DND-41 (cell line): Measurements from ENCODE around the gene ALOX12B.
"Not testable (repeated sequence)": the region's sequence is repeated elsewhere in the genome, so short reads cannot be mapped to it uniquely, and the experiment has no call there.

ENCODE experiments used
- ATAC-seq: fragments of 200-7000 bp; cut with Tn5 transposase; 3 replicates; pipeline ENCODE4 v1.9.1; 2021; ENCODE audit warnings: low read depth; ENCODE audit not compliant: insufficient read depth
- DNase-seq: peaks from one replicate; pipeline ENCODE4 v3.0.0-alpha.2; 2020
- H2AFZ ChIP-seq: 2 replicates; pipeline ENCODE4 v1.6.0; 2012; ENCODE audit warnings: low read depth, low read length
- H3K27ac ChIP-seq: 2 replicates; pipeline ENCODE4 v1.5.1; 2012; ENCODE audit warnings: low read length, inconsistent platforms
- H3K27me3 ChIP-seq: fragments of 200-600 bp; sonication (generic); 2 replicates; pipeline ENCODE4 v1.6.0; 2012; ENCODE audit warnings: low read length, mild to moderate bottlenecking, inconsistent platforms; ENCODE audit not compliant: insufficient read depth, poor library complexity
- H3K36me3 ChIP-seq: 2 replicates; pipeline ENCODE4 v1.5.1; 2012; ENCODE audit warnings: low read length, inconsistent platforms; ENCODE audit not compliant: insufficient read depth
- H3K4me1 ChIP-seq: 2 replicates; pipeline ENCODE4 v1.5.1; 2012; ENCODE audit warnings: mild to moderate bottlenecking, low read length; ENCODE audit not compliant: insufficient read depth
- H3K4me2 ChIP-seq: 2 replicates; pipeline ENCODE4 v1.6.0; 2012; ENCODE audit warnings: mild to moderate bottlenecking, moderate library complexity, low read length, inconsistent platforms; ENCODE audit not compliant: insufficient read depth
- H3K4me3 ChIP-seq, 2 experiments: fragments of 200-600 bp in 1 of 2; shearing (Covaris generic) in 1 of 2; 2 replicates each; pipeline ENCODE4 v1.5.1; 2012 to 2016; ENCODE audit warnings: inconsistent platforms in 2 of 2, low read length in 2 of 2, mild to moderate bottlenecking in 2 of 2, low read depth in 1 of 2, moderate library complexity in 1 of 2
- H3K79me2 ChIP-seq: 2 replicates; pipeline ENCODE4 v1.6.0; 2012; ENCODE audit warnings: low read length, inconsistent platforms; ENCODE audit not compliant: insufficient read depth
- H3K9ac ChIP-seq: 2 replicates; pipeline ENCODE4 v1.6.0; 2012; ENCODE audit warnings: low read depth, mild to moderate bottlenecking, inconsistent platforms, low read length, moderate library complexity
- H3K9me3 ChIP-seq: 2 replicates; pipeline ENCODE4 v1.5.1; 2012; ENCODE audit warnings: low read length, moderate library complexity, mild to moderate bottlenecking, inconsistent platforms; ENCODE audit not compliant: insufficient read depth, severe bottlenecking
- H4K20me1 ChIP-seq: 2 replicates; pipeline ENCODE4 v1.6.0; 2012; ENCODE audit warnings: low read length; ENCODE audit not compliant: insufficient read depth
- EZH2 ChIP-seq: IDR thresholded peaks from 3 replicates; pipeline ENCODE4 v1.6.1; 2012; ENCODE audit warnings: borderline replicate concordance, low read depth, mild to moderate bottlenecking, moderate library complexity, low read length, inconsistent platforms; ENCODE audit not compliant: severe bottlenecking
- TF ChIP-seq, protein P1 (sequence below): IDR thresholded peaks from 2 replicates; pipeline ENCODE4 v1.5.1; 2012; ENCODE audit warnings: borderline replicate concordance, low read length, moderate library complexity, mild to moderate bottlenecking; ENCODE audit not compliant: poor library complexity, severe bottlenecking; ENCODE audit errors: extremely low read depth

The ALOX12B gene

DNA sequence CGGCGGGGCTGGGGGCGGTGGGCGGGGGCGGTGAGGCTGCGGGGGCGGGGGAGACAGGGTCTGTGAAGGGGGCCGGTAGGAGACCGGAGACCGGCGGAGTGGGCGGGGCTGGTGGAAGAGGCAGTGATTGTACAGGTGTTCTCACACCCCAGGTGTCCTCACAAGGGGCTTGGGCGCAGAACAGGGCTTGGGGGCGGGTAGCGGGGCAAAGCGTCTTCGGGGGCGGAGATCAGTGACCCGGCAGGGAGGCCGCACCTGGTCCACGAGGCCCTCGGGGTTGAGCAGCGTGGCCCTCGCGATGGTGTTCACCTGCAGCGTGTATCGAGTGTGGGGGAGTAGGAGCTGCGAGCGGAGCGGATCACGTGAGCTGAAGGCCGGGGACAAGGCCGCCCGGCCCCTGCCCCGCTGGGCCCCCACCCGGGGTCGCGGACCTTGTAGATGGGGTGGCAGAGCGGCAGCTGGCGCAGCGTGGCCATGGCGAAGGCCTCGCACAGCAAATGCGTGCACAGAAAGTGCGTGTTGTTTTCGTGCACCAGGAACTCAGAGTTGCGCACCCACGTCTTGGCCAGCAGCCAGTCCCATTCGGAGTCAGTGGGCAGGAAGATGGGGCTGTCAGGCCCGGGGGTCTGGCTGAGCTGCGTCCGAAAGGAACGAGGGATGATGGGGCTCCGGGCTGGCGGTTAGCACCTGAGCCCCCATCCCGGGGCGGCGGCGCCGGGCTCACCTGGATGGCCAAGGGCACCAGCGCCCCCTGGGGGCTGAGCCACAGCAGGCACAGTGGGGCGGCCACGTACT, 22.3 kb upstream of the ALOX12B start:
- H3K4me3 ChIP-seq = no peak overlapping the region
- H3K79me2 ChIP-seq = no peaks in the 10 kb centered on the region
- no peaks in the 10 kb centered on the region for H4K20me1 ChIP-seq
- no peaks in the 10 kb centered on the region for H3K4me1 ChIP-seq
- H3K4me2 ChIP-seq = no peak overlapping the region
- H2AFZ ChIP-seq = no peak overlapping the region
- DNase-seq = peak; percentile 56
- H3K9ac ChIP-seq = no peak overlapping the region
- peaks cover 12% of the 10 kb centered on the region for H3K27me3 ChIP-seq
- no peak for TF ChIP-seq EZH2
- TF ChIP-seq, protein P1, sequence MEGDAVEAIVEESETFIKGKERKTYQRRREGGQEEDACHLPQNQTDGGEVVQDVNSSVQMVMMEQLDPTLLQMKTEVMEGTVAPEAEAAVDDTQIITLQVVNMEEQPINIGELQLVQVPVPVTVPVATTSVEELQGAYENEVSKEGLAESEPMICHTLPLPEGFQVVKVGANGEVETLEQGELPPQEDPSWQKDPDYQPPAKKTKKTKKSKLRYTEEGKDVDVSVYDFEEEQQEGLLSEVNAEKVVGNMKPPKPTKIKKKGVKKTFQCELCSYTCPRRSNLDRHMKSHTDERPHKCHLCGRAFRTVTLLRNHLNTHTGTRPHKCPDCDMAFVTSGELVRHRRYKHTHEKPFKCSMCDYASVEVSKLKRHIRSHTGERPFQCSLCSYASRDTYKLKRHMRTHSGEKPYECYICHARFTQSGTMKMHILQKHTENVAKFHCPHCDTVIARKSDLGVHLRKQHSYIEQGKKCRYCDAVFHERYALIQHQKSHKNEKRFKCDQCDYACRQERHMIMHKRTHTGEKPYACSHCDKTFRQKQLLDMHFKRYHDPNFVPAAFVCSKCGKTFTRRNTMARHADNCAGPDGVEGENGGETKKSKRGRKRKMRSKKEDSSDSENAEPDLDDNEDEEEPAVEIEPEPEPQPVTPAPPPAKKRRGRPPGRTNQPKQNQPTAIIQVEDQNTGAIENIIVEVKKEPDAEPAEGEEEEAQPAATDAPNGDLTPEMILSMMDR = peak; percentile 71
- no peak overlapping the region for H3K27ac ChIP-seq
- no peaks in the 10 kb centered on the region for H3K36me3 ChIP-seq
- no peaks in the 10 kb centered on the region for H3K9me3 ChIP-seq
- ATAC-seq = peak; percentile 75; the same call in 2 of the 3 replicates

DNA sequence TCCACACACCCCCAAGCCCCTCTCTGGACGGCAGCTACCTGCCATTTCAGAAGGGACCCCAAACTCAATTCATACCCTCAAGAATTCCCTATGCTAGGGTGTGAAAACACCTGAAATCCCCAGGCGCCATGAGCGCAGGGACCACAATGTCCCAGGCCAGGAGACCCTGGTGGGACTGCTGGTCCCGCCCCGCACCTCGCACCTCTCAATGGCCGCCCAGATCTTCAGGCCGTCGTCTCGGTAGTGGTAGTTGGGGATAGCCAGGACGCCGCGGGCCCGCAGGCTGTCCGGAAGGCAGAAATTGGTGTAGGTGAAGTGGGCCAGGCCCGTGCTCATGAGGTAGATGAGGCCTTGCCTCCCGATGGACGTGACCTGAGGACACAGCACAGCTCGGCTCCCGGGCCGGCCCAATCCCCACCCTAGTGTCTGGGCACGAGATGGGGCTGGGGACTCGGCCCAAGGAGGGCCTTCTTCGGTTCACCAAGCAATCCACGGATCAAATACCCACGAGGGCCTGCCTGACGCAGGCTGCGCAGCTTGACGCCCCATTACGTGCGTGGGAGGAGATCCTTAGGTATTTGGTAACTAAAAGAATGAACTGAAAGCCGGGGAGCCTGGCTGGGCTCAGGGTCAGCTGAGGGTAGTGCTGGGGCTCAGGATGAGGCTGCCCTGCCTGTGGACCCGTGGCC, 21.6 kb upstream of the ALOX12B start:
- Histone ChIP-seq H3K9ac (no peak overlapping the region), H3K27me3 (peaks cover 9% of the 10 kb centered on the region)
- TF ChIP-seq EZH2 = no peak
- TF ChIP-seq, protein P1 = no peak

DNA sequence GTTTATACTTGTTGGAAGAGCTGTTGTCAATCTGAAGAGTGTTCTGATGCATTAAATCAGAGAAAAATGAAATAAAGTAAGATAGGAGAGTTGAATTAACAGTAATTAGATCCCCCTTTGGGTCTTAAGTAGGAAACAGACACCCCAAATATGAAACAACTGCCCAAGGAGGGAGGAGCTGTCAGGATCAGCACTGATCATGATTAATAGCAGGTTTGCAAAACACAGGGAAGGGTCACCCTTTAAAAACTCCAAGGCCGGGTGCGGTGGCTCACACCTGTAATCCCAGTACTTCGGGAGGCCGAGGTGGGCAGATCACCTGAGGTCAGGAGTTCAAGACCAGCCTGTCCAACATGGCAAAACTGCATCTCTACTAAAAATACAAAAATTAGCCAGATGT, 19.5 kb upstream of the ALOX12B start:
- not testable (repeated sequence) for H3K36me3 ChIP-seq, H3K27ac ChIP-seq, H3K4me3 ChIP-seq, H4K20me1 ChIP-seq, H3K79me2 ChIP-seq, H3K9ac ChIP-seq, H3K4me1 ChIP-seq, H3K27me3 ChIP-seq, DNase-seq, ATAC-seq, H2AFZ ChIP-seq, H3K4me2 ChIP-seq, H3K9me3 ChIP-seq

More for the DNA sequence above, 21.6 kb upstream of the ALOX12B start:
- no peak overlapping the region for H3K27ac ChIP-seq
- no peak overlapping the region for H3K4me3 ChIP-seq
- H3K4me1 ChIP-seq = no peaks in the 10 kb centered on the region
- no peak overlapping the region for H3K4me2 ChIP-seq
- ATAC-seq (no peak), DNase-seq (no peak)
- H3K36me3 ChIP-seq = no peaks in the 10 kb centered on the region
- H4K20me1 ChIP-seq = no peaks in the 10 kb centered on the region
- H3K9me3 ChIP-seq = no peaks in the 10 kb centered on the region
- no peak overlapping the region for H2AFZ ChIP-seq
- H3K79me2 ChIP-seq = no peaks in the 10 kb centered on the region

DNA sequence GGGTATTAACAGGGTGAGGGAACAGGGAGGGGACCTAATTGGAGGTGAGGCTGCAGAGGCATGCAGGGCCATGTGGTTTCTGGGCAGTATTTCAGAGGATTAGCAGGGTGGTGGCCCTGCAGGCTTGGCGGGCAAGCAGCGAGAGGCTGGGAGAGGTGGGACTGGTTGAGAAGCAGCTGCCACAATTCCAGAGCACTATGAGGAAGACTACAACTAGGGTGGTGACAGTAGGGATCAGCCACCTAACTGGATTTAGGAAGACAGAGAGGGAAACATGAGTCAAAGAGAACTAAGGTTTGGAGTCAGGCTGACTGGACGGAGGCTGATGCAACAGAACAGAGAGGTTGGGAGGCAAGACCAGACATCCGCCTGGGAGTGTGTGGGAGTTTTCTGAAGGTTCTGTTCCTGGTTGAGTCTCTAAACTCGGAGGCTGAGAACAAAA, 18.5 kb upstream of the ALOX12B start:
- H3K4me1 ChIP-seq = no peaks in the 10 kb centered on the region
- no peaks in the 10 kb centered on the region for H3K79me2 ChIP-seq
- H3K9me3 ChIP-seq = no peaks in the 10 kb centered on the region
- no peak for DNase-seq
- H4K20me1 ChIP-seq = no peaks in the 10 kb centered on the region
- H3K9ac ChIP-seq = no peak overlapping the region
- no peaks in the 10 kb centered on the region for H3K27me3 ChIP-seq
- ATAC-seq = no peak
- H2AFZ ChIP-seq = no peak overlapping the region
- no peak overlapping the region for H3K4me2 ChIP-seq
- TF ChIP-seq EZH2 = no peak
- TF ChIP-seq, protein P1 = no peak
- no peak overlapping the region for H3K27ac ChIP-seq
- no peak overlapping the region for H3K4me3 ChIP-seq
- H3K36me3 ChIP-seq = no peaks in the 10 kb centered on the region
